CD4-positive, alpha-beta T cell (primary cell): Measurements from ENCODE around the gene MIS18A. TPM values are rescaled to one million over a fixed set of nuclear protein-coding genes. Genes with fewer than 3 reads are reported as not detected.

ENCODE experiments used
- ATAC-seq: fragments of 200-7000 bp; cut with Tn5 transposase; one replicate; pipeline ENCODE4 v1.10.0; 2022; ENCODE audit warnings: mild to moderate bottlenecking; ENCODE audit not compliant: poor library complexity
- CTCF ChIA-PET: fragments of 350-600 bp; sonication (Branson Sonifier 250); formaldehyde crosslinking; loops from one replicate; lab custom pipeline; 2021; ENCODE audit warnings: antibody characterized with exemption, inconsistent platforms; lab: Charles Lee
- POLR2A ChIA-PET: fragments of 350-600 bp; sonication (Branson Sonifier 250); formaldehyde crosslinking; loops from one replicate; lab custom pipeline; 2021; ENCODE audit warnings: antibody characterized with exemption, inconsistent platforms; lab: Charles Lee
- DNase-seq, 14 experiments: peaks; one replicate each; pipeline ENCODE4 v3.0.0-alpha.2; 2013 to 2020; ENCODE audit warnings: mixed read lengths in 2 of 14
- H3K27ac ChIP-seq, 2 donors: one replicate each; pipeline versions ENCODE4 v1.5.1 to v1.7.0; 2013; ENCODE audit warnings: low read length in 2 of 2, low read depth in 1 of 2, mild to moderate bottlenecking in 1 of 2
- H3K27me3 ChIP-seq, 2 experiments: 1 replicate in 1 of 2; 2 replicates in 1 of 2; pipeline versions ENCODE4 v1.6.1 to v1.7.0; 2013; ENCODE audit warnings: low read length in 2 of 2, control low read depth in 1 of 2, mild to moderate bottlenecking in 1 of 2, moderate library complexity in 1 of 2; ENCODE audit not compliant: insufficient read depth in 2 of 2, control insufficient read depth in 1 of 2
- H3K36me3 ChIP-seq: one replicate; pipeline ENCODE4 v1.6.1; 2013; ENCODE audit warnings: low read length, control low read depth; ENCODE audit not compliant: insufficient read depth
- H3K4me1 ChIP-seq: one replicate; pipeline ENCODE4 v1.6.1; 2013; ENCODE audit warnings: low read length, control low read depth; ENCODE audit not compliant: insufficient read depth
- H3K4me3 ChIP-seq: one replicate; pipeline ENCODE4 v1.5.1; 2013; ENCODE audit warnings: mild to moderate bottlenecking, low read length, moderate library complexity
- H3K9me3 ChIP-seq, 2 experiments: 1 replicate in 1 of 2; 2 replicates in 1 of 2; pipeline versions ENCODE4 v1.6.1 to v1.7.0; 2013; ENCODE audit warnings: low read length in 2 of 2, mild to moderate bottlenecking in 2 of 2, control low read depth in 1 of 2, moderate library complexity in 1 of 2; ENCODE audit not compliant: control insufficient read depth in 1 of 2, insufficient read depth in 1 of 2
- H3K27ac Mint-ChIP-seq: one replicate; pipeline ENCODE4 v1.8.0; 2020; ENCODE audit warnings: mixed read lengths
- H3K27me3 Mint-ChIP-seq: one replicate; pipeline ENCODE4 v1.8.0; 2021; ENCODE audit warnings: mixed read lengths
- H3K36me3 Mint-ChIP-seq: one replicate; pipeline ENCODE4 v1.8.0; 2021; ENCODE audit warnings: low read depth, mixed read lengths
- H3K4me1 Mint-ChIP-seq: one replicate; pipeline ENCODE4 v1.8.0; 2021; ENCODE audit warnings: low read depth, mixed read lengths
- H3K4me3 Mint-ChIP-seq: one replicate; pipeline ENCODE4 v1.8.0; 2020; ENCODE audit warnings: mild to moderate bottlenecking, mixed read lengths
- H3K9me3 Mint-ChIP-seq: one replicate; pipeline ENCODE4 v1.8.0; 2020; ENCODE audit warnings: mixed read lengths
- CTCF ChIP-seq: fragments of 200-600 bp; IDR thresholded peaks from one replicate; pipeline ENCODE4 v1.8.0; 2022; ENCODE audit warnings: antibody characterized with exemption, mild to moderate bottlenecking
- intact Hi-C, 2 experiments: fragments of 100-400 bp; cut with DNase I in 1 of 2; cut with micrococcal nuclease in 1 of 2; formaldehyde crosslinking; loops; one replicate each; pipeline versions ENCODE4 v1.15.1 to v1.9.0; 2023 to 2025; cut with DNase I, micrococcal nuclease
- total RNA-seq, 174 experiments: library from RNA in 2 of 174; stranded (reverse) in 2 of 174; gene quantifications; one replicate each; pipeline ENCODE4 v1.2.3 and lab custom pipeline; 2021 to 2026

Gene MIS18A
- total RNA-seq, 2 experiments from 2014 or later, result 2.7 to 3.0 TPM

- ChIA-PET CTCF (no interaction called here), POLR2A (no interaction called here)
- H3K9me3 Mint-ChIP-seq, result no peaks in the 10 kb centered on the region
- H3K4me1 Mint-ChIP-seq, result no peaks in the 10 kb centered on the region
- Histone ChIP-seq H3K9me3 (no peaks in the 10 kb centered on the region), H3K4me1 (no peaks in the 10 kb centered on the region), H3K27ac (no peak overlapping the region), H3K36me3 (peaks cover 6% of the 10 kb centered on the region), H3K27me3 (no peaks in the 10 kb centered on the region), H3K4me3 (no peak overlapping the region)
- DNase-seq, result no peak
- H3K27ac Mint-ChIP-seq, result no peak overlapping the region
- no peak for ATAC-seq
- intact Hi-C loops, result no loop called here
- no peaks in the 10 kb centered on the region for H3K27me3 Mint-ChIP-seq
- no peak for TF ChIP-seq CTCF
- H3K4me3 Mint-ChIP-seq, result no peak overlapping the region
- H3K36me3 Mint-ChIP-seq, result peaks cover 18% of the 10 kb centered on the region
Observed at GRCh38 chr21:32307706-32308105, 28.9 kb upstream of the MIS18A start.

GRCh38 chr21:32306021-32306780 is 27.4 kb upstream of the MIS18A start:
- ChIA-PET POLR2A (interaction anchor here (0.7 kb wide), 1 partner anchor 406 kb away, joined by 4 read pairs; no protein-coding TSS in a partner anchor), CTCF (no interaction called here)
- no peak for DNase-seq
- H3K27ac ChIP-seq, result no peak overlapping the region
- TF ChIP-seq CTCF, result no peak
- H3K36me3 ChIP-seq, result no peaks in the 10 kb centered on the region
- H3K9me3 ChIP-seq, result no peaks in the 10 kb centered on the region
- intact Hi-C loops, result no loop called here
- ATAC-seq, result no peak
- Mint-ChIP-seq H3K4me3 (no peak overlapping the region), H3K27ac (no peak overlapping the region), H3K36me3 (peaks cover 9% of the 10 kb centered on the region), H3K27me3 (no peaks in the 10 kb centered on the region), H3K4me1 (no peaks in the 10 kb centered on the region), H3K9me3 (no peaks in the 10 kb centered on the region)
- H3K27me3 ChIP-seq, result no peaks in the 10 kb centered on the region
- H3K4me1 ChIP-seq, result no peaks in the 10 kb centered on the region
- H3K4me3 ChIP-seq, result no peak overlapping the region

- no peaks in the 10 kb centered on the region for H3K27me3 ChIP-seq
- H3K4me3 ChIP-seq, result no peak overlapping the region
- POLR2A ChIA-PET, result no interaction called here
- DNase-seq (no peak), ATAC-seq (no peak)
- Mint-ChIP-seq H3K4me3 (no peak overlapping the region), H3K4me1 (no peaks in the 10 kb centered on the region), H3K27ac (no peak overlapping the region), H3K27me3 (no peaks in the 10 kb centered on the region), H3K36me3 (peaks cover 5% of the 10 kb centered on the region), H3K9me3 (no peaks in the 10 kb centered on the region)
- H3K4me1 ChIP-seq, result no peaks in the 10 kb centered on the region
- intact Hi-C loops, result no loop called here
- H3K27ac ChIP-seq, result no peak overlapping the region
- no peaks in the 10 kb centered on the region for H3K36me3 ChIP-seq
- CTCF ChIA-PET, result no interaction called here
- H3K9me3 ChIP-seq, result no peaks in the 10 kb centered on the region
- TF ChIP-seq CTCF, result no peak
Observed at GRCh38 chr21:32304998-32305397, 26.1 kb upstream of the MIS18A start.
